PC-3 (cell line): Measurements from ENCODE around the gene ITIH5. TPM values are rescaled to one million over a fixed set of nuclear protein-coding genes. Genes with fewer than 3 reads are reported as not detected.
A peak's percentile ranks its signal among the peaks of the same experiment; 100 is the strongest.

Experiments used
- ATAC-seq: fragments of 200-7000 bp; cut with Tn5 transposase; 2 replicates; pipeline ENCODE4 v1.9.1; 2020; ENCODE audit warnings: mild to moderate bottlenecking, moderate library complexity
- BruUV-seq: library from RNA; stranded (reverse); fragments of 400-500 nt; replicated peaks from 2 replicates; lab custom pipeline; 2021; lab: Mats Ljungman, UMichigan
- CTCF ChIA-PET: fragments of 300-600 bp; sonication (Branson Sonifier 250); formaldehyde crosslinking; loops from one replicate; lab custom pipeline; 2022; ENCODE audit warnings: antibody characterized with exemption; lab: Charles Lee
- POLR2A ChIA-PET: fragments of 300-600 bp; sonication (Branson Sonifier 250); formaldehyde crosslinking; loops from one replicate; lab custom pipeline; 2022; ENCODE audit warnings: antibody characterized with exemption; ENCODE audit not compliant: unreplicated experiment; lab: Charles Lee
- DNase-seq: peaks from one replicate; pipeline ENCODE4 v3.0.0-alpha.2; 2015
- H2AFZ ChIP-seq: fragments of 300-600 bp; sonication (generic); 2 replicates; pipeline ENCODE4 v1.6.0; 2016; ENCODE audit warnings: antibody characterized with exemption, low read length
- H3F3A ChIP-seq: fragments of 300-600 bp; sonication (generic); one replicate; pipeline ENCODE4 v1.6.0; 2017; ENCODE audit warnings: antibody characterized with exemption, low read length, control low read depth, mild to moderate bottlenecking; ENCODE audit not compliant: unreplicated experiment
- H3K27ac ChIP-seq: fragments of 300-600 bp; sonication (generic); 2 replicates; pipeline ENCODE4 v1.5.1; 2016; ENCODE audit warnings: mild to moderate bottlenecking, low read length
- H3K27me3 ChIP-seq: fragments of 300-600 bp; sonication (generic); 2 replicates; pipeline ENCODE4 v1.6.1; 2016; ENCODE audit warnings: low read length, mixed read lengths
- H3K36me3 ChIP-seq: fragments of 300-600 bp; sonication (generic); 2 replicates; pipeline ENCODE4 v1.6.1; 2016; ENCODE audit warnings: low read depth, mixed run types, low read length, mixed read lengths
- H3K4me1 ChIP-seq: fragments of 300-600 bp; sonication (generic); 2 replicates; pipeline ENCODE4 v1.5.1; 2016; ENCODE audit warnings: low read length; ENCODE audit not compliant: insufficient read depth
- H3K4me2 ChIP-seq: fragments of 300-600 bp; sonication (generic); 2 replicates; pipeline ENCODE4 v1.6.0; 2016; ENCODE audit warnings: low read length
- H3K4me3 ChIP-seq: fragments of 300-600 bp; sonication (generic); 2 replicates; pipeline ENCODE4 v1.5.1; 2016; ENCODE audit warnings: mild to moderate bottlenecking, low read length, mixed read lengths
- H3K79me2 ChIP-seq: fragments of 300-600 bp; sonication (generic); 2 replicates; pipeline ENCODE4 v1.6.1; 2017; ENCODE audit warnings: low read length, mixed read lengths
- H3K9ac ChIP-seq: fragments of 300-600 bp; sonication (generic); 2 replicates; pipeline ENCODE4 v1.6.0; 2016; ENCODE audit warnings: mild to moderate bottlenecking, low read length
- H3K9me2 ChIP-seq: fragments of 300-600 bp; sonication (generic); replicated peaks from 2 replicates; pipeline ENCODE4 v1.6.1; 2016; ENCODE audit warnings: mixed run types, low read length, mixed read lengths
- H3K9me3 ChIP-seq: fragments of 300-600 bp; sonication (generic); 2 replicates; pipeline ENCODE4 v1.6.1; 2016; ENCODE audit warnings: low read length, mixed read lengths
- H4K20me1 ChIP-seq: fragments of 300-600 bp; sonication (generic); 2 replicates; pipeline ENCODE4 v1.6.1; 2016; ENCODE audit warnings: low read length, mixed read lengths
- CTCF ChIP-seq: fragments of 300-600 bp; sonication (generic); conservative IDR thresholded peaks from 2 replicates; pipeline ENCODE4 v1.5.1; 2017; ENCODE audit warnings: antibody characterized with exemption, low read depth, mild to moderate bottlenecking, low read length
- EZH2 ChIP-seq: fragments of 300-600 bp; sonication (generic); IDR thresholded peaks from one replicate; pipeline ENCODE4 v1.6.1; 2017; ENCODE audit warnings: antibody characterized with exemption, mild to moderate bottlenecking, low read length; ENCODE audit not compliant: unreplicated experiment
- EZH2phosphoT487 ChIP-seq: fragments of 300-600 bp; sonication (generic); IDR thresholded peaks from 2 replicates; pipeline ENCODE4 v1.6.1; 2018; ENCODE audit warnings: mild to moderate bottlenecking, antibody characterized with exemption, low read length, borderline replicate concordance
- intact Hi-C: fragments of 100-400 bp; cut with micrococcal nuclease; formaldehyde crosslinking; loops from 2 replicates; pipeline ENCODE4 v1.9.0; 2023
- total RNA-seq: library from RNA; depleted of rRNA; stranded (reverse); fragments of >200 nt; gene quantifications from 2 replicates; pipeline ENCODE4 v1.2.3, GENCODE V29; 2014

The ITIH5 gene
- total RNA-seq, 1 experiment from 2014 or later, result not detected

- TF ChIP-seq EZH2phosphoT487 (no peak), CTCF (no peak), EZH2 (no peak)
Measured at GRCh38 chr10:7520507-7521485, 146.0 kb downstream of the ITIH5 start.

GRCh38 chr10:7519351-7519750, 147.4 kb downstream of the ITIH5 start:
- no peaks in the 10 kb centered on the region for H3F3A ChIP-seq
- DNase-seq (peak; percentile 35), ATAC-seq (peak; percentile 40; the same call in 1 of the 2 replicates)
- no TSS peak for BruUV-seq
- no peaks in the 10 kb centered on the region for H4K20me1 ChIP-seq
- H3K4me2 ChIP-seq, result no peak overlapping the region
- intact Hi-C loops, result no loop called here
- H3K9ac ChIP-seq, result no peak overlapping the region
- no peaks in the 10 kb centered on the region for H3K4me1 ChIP-seq
- H3K4me3 ChIP-seq, result no peak overlapping the region
- no peaks in the 10 kb centered on the region for H3K27me3 ChIP-seq
- ChIA-PET CTCF (interaction anchor here (0.6 kb wide), 1 partner anchor 167 kb away, joined by 3 read pairs; no protein-coding TSS in a partner anchor), POLR2A (no interaction called here)
- no peak overlapping the region for H2AFZ ChIP-seq
- H3K79me2 ChIP-seq, result no peaks in the 10 kb centered on the region
- no peaks in the 10 kb centered on the region for H3K9me3 ChIP-seq
- no peaks in the 10 kb centered on the region for H3K9me2 ChIP-seq
- TF ChIP-seq EZH2phosphoT487, result no peak
- TF ChIP-seq EZH2, result no peak
- no peak for TF ChIP-seq CTCF
- no peaks in the 10 kb centered on the region for H3K36me3 ChIP-seq
- no peak overlapping the region for H3K27ac ChIP-seq

More at GRCh38 chr10:7520507-7521485, 146.0 kb downstream of the ITIH5 start:
- H3K4me3 ChIP-seq, result no peak overlapping the region
- H2AFZ ChIP-seq, result no peak overlapping the region
- H3K9ac ChIP-seq, result no peak overlapping the region
- ChIA-PET POLR2A (no interaction called here), CTCF (no interaction called here)
- H3K4me2 ChIP-seq, result no peak overlapping the region
- DNase-seq, result no peak
- intact Hi-C loops, result no loop called here
- no peaks in the 10 kb centered on the region for H3K79me2 ChIP-seq
- no peaks in the 10 kb centered on the region for H3K4me1 ChIP-seq
- no peaks in the 10 kb centered on the region for H3F3A ChIP-seq
- no peaks in the 10 kb centered on the region for H4K20me1 ChIP-seq
- H3K36me3 ChIP-seq, result no peaks in the 10 kb centered on the region; the same call in 1 of the 2 replicates
- no peak for ATAC-seq
- no peaks in the 10 kb centered on the region for H3K27me3 ChIP-seq
- no peaks in the 10 kb centered on the region for H3K9me2 ChIP-seq
- no peak overlapping the region for H3K27ac ChIP-seq
- no peaks in the 10 kb centered on the region for H3K9me3 ChIP-seq
- BruUV-seq, result no TSS peak
